GM12878 (cell line): ENCODE data around the gene COBLL1. TPM values are rescaled to one million over a fixed set of nuclear protein-coding genes. Genes with fewer than 3 reads are reported as not detected.

Experiments
- ATAC-seq: fragments of 200-7000 bp; cut with Tn5 transposase; 3 replicates; pipeline ENCODE4 v1.9.1; 2020; ENCODE audit warnings: mild to moderate bottlenecking, moderate library complexity
- BruUV-seq: library from RNA; stranded (reverse); fragments of 400-500 nt; replicated peaks from 2 replicates; lab custom pipeline; 2021; lab: Mats Ljungman, UMichigan
- CTCF ChIA-PET: fragments of 300-600 bp; sonication (Branson Sonifier 250); formaldehyde crosslinking; extraction: SDS; loops from one replicate; lab custom pipeline; 2021; ENCODE audit warnings: inconsistent platforms; lab: Yijun Ruan, JAX
- POLR2A ChIA-PET: fragments of 350-600 bp; formaldehyde crosslinking; extraction: SDS; loops from one replicate; lab custom pipeline; 2021; ENCODE audit warnings: inconsistent platforms; lab: Charles Lee
- RAD21 ChIA-PET: fragments of 300-600 bp; sonication (Branson Sonifier 250); formaldehyde crosslinking; loops from one replicate; lab custom pipeline; 2023; ENCODE audit warnings: antibody characterized with exemption; ENCODE audit not compliant: unreplicated experiment; lab: Charles Lee
- SMC1A ChIA-PET: fragments of 300-600 bp; sonication (Branson Sonifier 250); formaldehyde crosslinking; loops from one replicate; lab custom pipeline; 2023; ENCODE audit not compliant: unreplicated experiment, uncharacterized antibody; lab: Charles Lee
- DNase-seq: peaks from one replicate; pipeline ENCODE4 v3.0.0-alpha.2; 2011; ENCODE audit warnings: low read depth, low spot score
- FAIRE-seq: peaks from 3 replicates; lab custom pipeline; 2011; peaks lifted over from hg19 to GRCh38; lab: Jason Lieb, UNC
- H2AFZ ChIP-seq: 2 replicates; pipeline ENCODE4 v1.6.0; 2011; ENCODE audit warnings: low read depth, low read length, control low read depth; ENCODE audit not compliant: control insufficient read depth
- H3K27ac ChIP-seq: 2 replicates; pipeline ENCODE4 v1.5.1; 2011; ENCODE audit warnings: control low read depth; ENCODE audit not compliant: control insufficient read depth, insufficient read depth
- H3K27me3 ChIP-seq, 2 experiments: replicated peaks in 1 of 2; 2 replicates each; pipeline versions ENCODE4 v1.6.0 to v1.6.1; 2011; ENCODE audit warnings: low read length in 1 of 2; ENCODE audit not compliant: control insufficient read depth in 2 of 2, insufficient read depth in 2 of 2
- H3K36me3 ChIP-seq, 2 experiments: 2 replicates each; pipeline ENCODE4 v1.5.1; 2011; ENCODE audit warnings: low read length in 1 of 2; ENCODE audit not compliant: control insufficient read depth in 2 of 2, insufficient read depth in 2 of 2
- H3K4me1 ChIP-seq: 2 replicates; pipeline ENCODE4 v1.6.1; 2011; ENCODE audit warnings: mild to moderate bottlenecking, low read length, moderate library complexity, mixed read lengths; ENCODE audit not compliant: control insufficient read depth, insufficient read depth
- H3K4me2 ChIP-seq: 2 replicates; pipeline ENCODE4 v1.6.0; 2011; ENCODE audit warnings: control low read depth; ENCODE audit not compliant: control insufficient read depth, insufficient read depth
- H3K4me3 ChIP-seq: fragments of 200-600 bp; sonication (generic); 2 replicates; pipeline ENCODE4 v1.5.1; 2016
- H3K79me2 ChIP-seq: 2 replicates; pipeline ENCODE4 v1.6.0; 2011; ENCODE audit warnings: low read length; ENCODE audit not compliant: control insufficient read depth, insufficient read depth
- H3K9ac ChIP-seq: 2 replicates; pipeline ENCODE4 v1.8.0; 2011; ENCODE audit warnings: low read length, control low read depth, mixed read lengths; ENCODE audit not compliant: control insufficient read depth, insufficient read depth
- H3K9me3 ChIP-seq: replicated peaks from 3 replicates; pipeline ENCODE4 v1.5.1; 2011; ENCODE audit warnings: mild to moderate bottlenecking, low read length; ENCODE audit not compliant: control insufficient read depth, insufficient read depth
- H4K20me1 ChIP-seq: 2 replicates; pipeline ENCODE4 v1.6.0; 2011; ENCODE audit not compliant: control insufficient read depth, insufficient read depth
- CREM ChIP-seq: IDR thresholded peaks from 2 replicates; pipeline ENCODE4 v1.6.1; 2014; ENCODE audit warnings: antibody characterized with exemption, low read depth
- E2F4 ChIP-seq: IDR thresholded peaks from 2 replicates; pipeline ENCODE4 v1.6.1; 2012; ENCODE audit warnings: low read depth, low read length, improper control_type of control experiment
- EZH2 ChIP-seq: IDR thresholded peaks from 2 replicates; pipeline ENCODE4 v1.6.1; 2012; ENCODE audit warnings: low read depth, mild to moderate bottlenecking, control low read depth, inconsistent platforms, low read length, borderline replicate concordance; ENCODE audit not compliant: control insufficient read depth
- FOXM1 ChIP-seq: IDR thresholded peaks from 2 replicates; pipeline ENCODE4 v1.6.1; 2012; ENCODE audit warnings: low read depth, mild to moderate bottlenecking, inconsistent platforms, low read length, moderate library complexity
- KLF5 ChIP-seq: fragments of 450-650 bp; IDR thresholded peaks from 2 replicates; pipeline ENCODE4 v1.6.1; 2014; ENCODE audit warnings: mild to moderate bottlenecking; ENCODE audit not compliant: partially characterized antibody
- RAD51 ChIP-seq: fragments of 450-650 bp; IDR thresholded peaks from 2 replicates; pipeline ENCODE4 v1.6.1; 2016; ENCODE audit warnings: moderate library complexity, mild to moderate bottlenecking, inconsistent platforms
- REST ChIP-seq: IDR thresholded peaks from 2 replicates; pipeline ENCODE4 v1.6.1; 2012; ENCODE audit warnings: mild to moderate bottlenecking, low read depth, low read length
- SPI1 ChIP-seq: IDR thresholded peaks from 2 replicates; pipeline ENCODE4 v1.6.1; 2011; ENCODE audit warnings: low read depth, mild to moderate bottlenecking, low read length, moderate library complexity, borderline replicate concordance; ENCODE audit not compliant: insufficient read depth
- SUZ12 ChIP-seq: fragments of 200-600 bp; sonication (generic); IDR thresholded peaks from one replicate; pipeline ENCODE4 v1.6.1; 2018; ENCODE audit warnings: antibody characterized with exemption, mild to moderate bottlenecking; ENCODE audit not compliant: unreplicated experiment
- ZBTB11 ChIP-seq: fragments of 450-650 bp; formaldehyde crosslinking; IDR thresholded peaks from 2 replicates; pipeline ENCODE4 v1.5.0; 2022; ENCODE audit warnings: mild to moderate bottlenecking, missing genetic modification characterization
- ZBTB33 ChIP-seq: fragments of 450-650 bp; IDR thresholded peaks from 2 replicates; pipeline ENCODE4 v1.6.1; 2017; ENCODE audit warnings: mild to moderate bottlenecking
- ZNF274 ChIP-seq: IDR thresholded peaks from one replicate; pipeline ENCODE4 v1.8.0; 2011; ENCODE audit not compliant: insufficient read length, insufficient read depth
- ZSCAN29 ChIP-seq: fragments of 450-650 bp; IDR thresholded peaks from 2 replicates; pipeline ENCODE4 v1.6.1; 2017; ENCODE audit warnings: mild to moderate bottlenecking, moderate library complexity
- WGBS: methylation state at CpG from one replicate; pipeline ENCODE4 v1.1.6; 2016; ENCODE audit warnings: low lambda C conversion rate; ENCODE audit not compliant: insufficient replicate concordance, insufficient coverage; ENCODE audit errors: missing lambda C conversion rate; 5-methylcytosine and 5-hydroxymethylcytosine counted together
- in situ Hi-C: fragments of 300-500 bp; cut with MboI; formaldehyde crosslinking; loops from 9 replicates; pipeline ENCODE4 v1.14.3; 2018; ENCODE audit warnings: mixed read lengths
- intact Hi-C: fragments of 100-400 bp; cut with micrococcal nuclease; formaldehyde crosslinking; loops from one replicate; pipeline ENCODE4 v1.14.2; 2022; ENCODE audit not compliant: unreplicated experiment
- polyA plus RNA-seq, 11 experiments: library from polyadenylated mRNA; depleted of rRNA in 4 of 11; unstranded in 6 of 11; stranded (reverse) in 5 of 11; fragments of >200 nt; fragmentation: Nextera tagmentation in 4 of 11; fragmentation: Illumina TruSeq in 1 of 11; extraction: Ambion mirVana in 4 of 11; extraction: Trizol in 1 of 11; gene quantifications; 1 replicate in 1 of 11; 2 replicates in 10 of 11; pipeline versions ENCODE4 v1.2.1 to v1.2.3, GENCODE V29; 2011 to 2016; ENCODE audit warnings: inconsistent platforms in 2 of 11, missing spikeins in 2 of 11, low read depth in 1 of 11
- total RNA-seq, 4 experiments: library from RNA; depleted of rRNA in 3 of 4; stranded (reverse); fragments of >200 nt in 3 of 4; fragmentation: Illumina TruSeq in 1 of 4; extraction: Trizol in 1 of 4; gene quantifications; 2 replicates each; pipeline versions ENCODE4 v1.2.1 to v1.2.3, GENCODE V29; 2013 to 2021

The COBLL1 gene
- total and polyA plus RNA-seq, 10 of the 15 experiments (the other 5 are each of a cell fraction or from before 2014, with no cell fraction given), result 0.46 TPM; not detected in 9

- ChIA-PET CTCF (no interaction called here), RAD21 (no interaction called here), POLR2A (no interaction called here), SMC1A (no interaction called here)
- Histone ChIP-seq H3K4me3 (no peak overlapping the region), H3K79me2 (no peaks in the 10 kb centered on the region), H2AFZ (no peak overlapping the region), H3K9me3 (no peaks in the 10 kb centered on the region), H3K27ac (no peak overlapping the region), H3K36me3 (no peaks in the 10 kb centered on the region), H4K20me1 (no peaks in the 10 kb centered on the region; the same call in 1 of the 2 replicates), H3K9ac (no peak overlapping the region), H3K4me1 (no peaks in the 10 kb centered on the region), H3K4me2 (no peak overlapping the region), H3K27me3 (no peaks in the 10 kb centered on the region; a peak in 1 of 4 replicates)
- in situ Hi-C loops (no loop called here), intact Hi-C loops (no loop called here)
- 64% methylated on average over 4 of the region's 4 CpGs for WGBS
- ATAC-seq (no peak), DNase-seq (no peak), FAIRE-seq (no peak)
- BruUV-seq, result no TSS peak
- TF ChIP-seq SUZ12, result no peak
- TF ChIP-seq ZNF274, result no peak
- TF ChIP-seq RAD51, result no peak
- TF ChIP-seq CREM, result no peak
- TF ChIP-seq SPI1, result no peak
- no peak for TF ChIP-seq REST
- TF ChIP-seq FOXM1, result no peak
- no peak for TF ChIP-seq ZBTB11
- no peak for TF ChIP-seq EZH2
- no peak for TF ChIP-seq KLF5
- TF ChIP-seq E2F4, result no peak
- no peak for TF ChIP-seq ZSCAN29
- no peak for TF ChIP-seq ZBTB33
Observed at GRCh38 chr2:164794432-164795231, 47.0 kb downstream of the COBLL1 start.
